Esophagus muscularis mucosa (tissue), 4 donors: ENCODE results near the gene EHBP1. TPM values are rescaled to one million over a fixed set of nuclear protein-coding genes. Genes with fewer than 3 reads are reported as not detected.

Experiments
- DNase-seq: peaks from one replicate; pipeline ENCODE4 v3.0.0-alpha.2; 2017; ENCODE audit errors: extremely low spot score
- H3K27ac ChIP-seq, 4 donors: fragments of 200-600 bp; sonication (generic); replicated peaks in 1 of 4; 1 replicate in 3 of 4; 2 replicates in 1 of 4; pipeline ENCODE4 v1.5.1; 2016 to 2019; ENCODE audit warnings: mild to moderate bottlenecking in 1 of 4
- H3K27me3 ChIP-seq, 4 donors: fragments of 200-600 bp; sonication (generic); one replicate each; pipeline versions ENCODE4 v1.5.1 to v1.6.0; 2016 to 2019
- H3K36me3 ChIP-seq, 4 donors: fragments of 200-600 bp; sonication (generic); one replicate each; pipeline ENCODE4 v1.5.1; 2016 to 2019
- H3K4me1 ChIP-seq, 4 donors: fragments of 200-600 bp; sonication (generic); one replicate each; pipeline ENCODE4 v1.5.1; 2016 to 2019
- H3K4me3 ChIP-seq, 4 donors: fragments of 200-600 bp; sonication (generic); 1 replicate in 2 of 4; 2 replicates in 2 of 4; pipeline ENCODE4 v1.5.1; 2016 to 2019; ENCODE audit warnings: mild to moderate bottlenecking in 4 of 4, moderate library complexity in 1 of 4
- H3K9me3 ChIP-seq, 4 donors: fragments of 200-600 bp; sonication (generic); 1 replicate in 3 of 4; 2 replicates in 1 of 4; pipeline ENCODE4 v1.5.1; 2016 to 2019
- CTCF ChIP-seq, 3 experiments: fragments of 200-600 bp in 2 of 3; fragments of 450-650 bp in 1 of 3; sonication (generic) in 2 of 3; IDR thresholded peaks; one replicate each; pipeline ENCODE4 v1.5.1; 2017 to 2019; ENCODE audit warnings: antibody characterized with exemption in 3 of 3, mild to moderate bottlenecking in 2 of 3, moderate library complexity in 1 of 3
- EP300 ChIP-seq: sonication (generic); formaldehyde crosslinking; IDR thresholded peaks from one replicate; pipeline ENCODE4 v1.6.1; 2017; ENCODE audit warnings: antibody characterized with exemption
- POLR2A ChIP-seq: fragments of 450-650 bp; IDR thresholded peaks from one replicate; pipeline ENCODE4 v1.6.1; 2017; ENCODE audit warnings: antibody characterized with exemption, moderate library complexity, mild to moderate bottlenecking, low read depth
- POLR2AphosphoS5 ChIP-seq, 2 donors: sonication (generic); formaldehyde crosslinking; IDR thresholded peaks; one replicate each; pipeline ENCODE4 v1.6.1; 2017; ENCODE audit warnings: antibody characterized with exemption in 2 of 2
- WGBS: methylation state at CpG from one replicate; pipeline ENCODE4 v1.1.5; 2018; 5-methylcytosine and 5-hydroxymethylcytosine counted together
- intact Hi-C: fragments of 100-400 bp; cut with DNase I; formaldehyde crosslinking; loops from one replicate; pipeline ENCODE4 v1.15.1; 2023
- total RNA-seq, 4 donors: library from RNA; depleted of rRNA; stranded (reverse); fragments of >200 nt; gene quantifications; one replicate each; pipeline versions ENCODE4 v1.1.0 to v1.2.1, GENCODE V29; 2016

Gene EHBP1
- total RNA-seq, 4 donors from 2014 or later: 103 to 199 (median 151) TPM

- no peaks in the 10 kb centered on the region for H3K9me3 ChIP-seq
- no peak for DNase-seq
- intact Hi-C loops: no loop called here
- WGBS: 64% methylated on average over 2 of the region's 2 CpGs
- no peak for TF ChIP-seq EP300
- TF ChIP-seq POLR2A: no peak
- TF ChIP-seq POLR2AphosphoS5 (IDR thresholded peaks at IDR 0.05): no peak
- no peak for TF ChIP-seq CTCF (IDR thresholded peaks at IDR 0.05)
- H3K36me3 ChIP-seq: no peaks in the 10 kb centered on the region
- H3K4me1 ChIP-seq: peaks cover 0 to 5% (median 2%) of the 10 kb centered on the region in 4 donors
- H3K4me3 ChIP-seq: no peak overlapping the region
- no peaks in the 10 kb centered on the region for H3K27me3 ChIP-seq
- no peak overlapping the region for H3K27ac ChIP-seq
Measured at GRCh38 chr2:62934517-62934916, 229.0 kb downstream of the EHBP1 start.

GRCh38 chr2:62938126-62938525, 232.6 kb downstream of the EHBP1 start:
- WGBS: 29% methylated on average over 1 of the region's 1 CpG
- H3K9me3 ChIP-seq: no peaks in the 10 kb centered on the region
- peaks cover 0 to 5% (median 2%) of the 10 kb centered on the region in 4 donors for H3K4me1 ChIP-seq
- peaks cover 0 to 6% (median 0%) of the 10 kb centered on the region in 4 donors for H3K36me3 ChIP-seq
- no peak for TF ChIP-seq EP300
- no peak for TF ChIP-seq POLR2A
- no peak for TF ChIP-seq POLR2AphosphoS5 (IDR thresholded peaks at IDR 0.05)
- no peak for TF ChIP-seq CTCF (IDR thresholded peaks at IDR 0.05)
- no peak overlapping the region for H3K4me3 ChIP-seq
- H3K27ac ChIP-seq: no peak overlapping the region
- no peaks in the 10 kb centered on the region for H3K27me3 ChIP-seq
- intact Hi-C loops: no loop called here
- no peak for DNase-seq

- Histone ChIP-seq H3K27me3 (no peaks in the 10 kb centered on the region), H3K4me3 (no peak overlapping the region), H3K27ac (no peak overlapping the region), H3K36me3 (peaks cover 0 to 23% (median 8%) of the 10 kb centered on the region in 4 donors), H3K9me3 (no peaks in the 10 kb centered on the region), H3K4me1 (peaks cover 0 to 5% (median 2%) of the 10 kb centered on the region in 4 donors)
- TF ChIP-seq CTCF (IDR thresholded peaks at IDR 0.05) (no peak), POLR2AphosphoS5 (IDR thresholded peaks at IDR 0.05) (no peak), EP300 (no peak), POLR2A (no peak)
- 95% methylated on average over 5 of the region's 5 CpGs for WGBS
- intact Hi-C loops: no loop called here
- no peak for DNase-seq
Measured at GRCh38 chr2:62939735-62940491, 234.4 kb downstream of the EHBP1 start.

GRCh38 chr2:62940697-62941096, 235.2 kb downstream of the EHBP1 start:
- intact Hi-C loops: no loop called here

More at GRCh38 chr2:62940697-62941096, 235.2 kb downstream of the EHBP1 start:
- peaks cover 0 to 27% (median 8%) of the 10 kb centered on the region in 4 donors for H3K36me3 ChIP-seq
- DNase-seq: no peak
- no peak overlapping the region for H3K27ac ChIP-seq
- H3K4me3 ChIP-seq: no peak overlapping the region
- TF ChIP-seq POLR2AphosphoS5 (IDR thresholded peaks at IDR 0.05): no peak
- no peak for TF ChIP-seq CTCF (IDR thresholded peaks at IDR 0.05)
- no peak for TF ChIP-seq POLR2A
- no peak for TF ChIP-seq EP300
- no peaks in the 10 kb centered on the region for H3K9me3 ChIP-seq
- no peaks in the 10 kb centered on the region for H3K27me3 ChIP-seq
- H3K4me1 ChIP-seq: peaks cover 0 to 5% (median 2%) of the 10 kb centered on the region in 4 donors
- WGBS: 96% methylated on average over 2 of the region's 2 CpGs
